ENCODE results near the gene XPO4. TPM values are rescaled to one million over a fixed set of nuclear protein-coding genes. Genes with fewer than 3 reads are reported as not detected.

XPO4 gene
- total and polyA plus RNA-seq, 2 of the 13 experiments (the other 11 are each of a cell fraction or from before 2014, with no cell fraction given) = 8.4 to 24.8 TPM

DNA sequence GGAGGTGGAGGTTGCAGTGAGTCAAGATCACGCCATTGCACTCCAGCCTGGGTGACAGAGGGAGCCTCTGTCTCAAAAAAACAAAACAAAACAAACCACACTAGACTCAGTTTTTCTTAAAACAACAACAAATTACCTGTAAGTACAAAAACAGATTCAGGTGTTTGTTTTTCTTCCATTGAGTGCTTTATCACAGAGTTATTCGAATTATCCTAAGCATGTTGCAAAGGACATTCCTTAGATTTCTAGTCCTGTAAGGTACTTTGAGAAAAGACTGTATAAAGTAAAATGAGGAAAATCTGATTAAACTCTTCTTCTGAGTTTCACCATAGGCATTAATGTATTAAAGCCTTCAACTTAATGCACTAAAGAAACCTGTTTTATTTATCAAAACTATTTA lies 126.6 kb downstream of the XPO4 start:
- no peak for DNase-seq (ENCODE audit: low spot score)
- in situ Hi-C loops (cut with HindIII; ENCODE audit: extremely low pct_ligation_motif_present, low pct_unique_long_range_greater_than_20kb) (no loop called here), intact Hi-C loops (cut with micrococcal nuclease; ENCODE audit: unreplicated experiment) (no loop called here)
- Histone ChIP-seq H3K4me2 (ENCODE audit: low read depth, low read length) (no peak overlapping the region), H3K36me3 (replicated peaks in 1 of 2; ENCODE audit: control insufficient read depth in 1 of 2, insufficient read depth in 2 of 2, low read length in 2 of 2) (no peaks in the 10 kb centered on the region), H3K27me3 (ENCODE audit: control insufficient read depth in 1 of 2, insufficient read depth in 2 of 2, low read length in 2 of 2) (no peaks in the 10 kb centered on the region), H3K9ac (ENCODE audit: insufficient read depth, low read depth, low read length) (no peak overlapping the region), H3K9me3 (ENCODE audit: low read length) (no peaks in the 10 kb centered on the region), H3K4me3 (replicated peaks in 1 of 3; ENCODE audit: insufficient read depth in 1 of 3, low read depth in 2 of 3, low read length in 3 of 3) (no peak overlapping the region), H2AFZ (ENCODE audit: low read length) (no peak overlapping the region), H4K20me1 (ENCODE audit: insufficient read depth, low read length) (no peaks in the 10 kb centered on the region), H3K79me2 (ENCODE audit: insufficient read depth, low read length) (peaks cover 14% of the 10 kb centered on the region), H3K27ac (ENCODE audit: extremely low read length, insufficient read depth, low read length) (no peak overlapping the region), H3K4me1 (ENCODE audit: insufficient read depth, low read length) (peaks cover 16% of the 10 kb centered on the region)
- POLR2A ChIA-PET = no interaction called here
- CTCF ChIA-PET (ENCODE audit: low intra/inter-chr PET ratio, low total read pairs) = no interaction called here
- WGBS (ENCODE audit: low lambda C conversion rate) = 95% methylated on average over 2 of the region's 2 CpGs
- no peak for ATAC-seq
- no peak for FAIRE-seq
- no TSS peak for BruUV-seq (replicated peaks)
- TF ChIP-seq TP53 (CRISPR knock-in tag; conservative IDR thresholded peaks at IDR 0.05) = no peak

- intact Hi-C loops (cut with micrococcal nuclease; ENCODE audit: unreplicated experiment) (loop anchor here (5.0 kb wide), 1 partner anchor 277 kb away; no protein-coding TSS in a partner anchor), in situ Hi-C loops (cut with HindIII; ENCODE audit: extremely low pct_ligation_motif_present, low pct_unique_long_range_greater_than_20kb) (no loop called here)
- no peak overlapping the region for H3K27ac ChIP-seq (ENCODE audit: extremely low read length, insufficient read depth, low read length)
- H3K4me3 ChIP-seq (replicated peaks in 1 of 3; ENCODE audit: insufficient read depth in 1 of 3, low read depth in 2 of 3, low read length in 3 of 3) = no peak overlapping the region
- POLR2A ChIA-PET = no interaction called here
- ATAC-seq = no peak
- H4K20me1 ChIP-seq (ENCODE audit: insufficient read depth, low read length) = no peaks in the 10 kb centered on the region
- DNase-seq (ENCODE audit: low spot score) = no peak
- H3K4me2 ChIP-seq (ENCODE audit: low read depth, low read length) = no peak overlapping the region
- peaks cover 29% of the 10 kb centered on the region for H3K4me1 ChIP-seq (ENCODE audit: insufficient read depth, low read length)
- 96% methylated on average over 1 of the region's 1 CpG for WGBS (ENCODE audit: low lambda C conversion rate)
- no peaks in the 10 kb centered on the region for H3K9me3 ChIP-seq (ENCODE audit: low read length)
- H3K79me2 ChIP-seq (ENCODE audit: insufficient read depth, low read length) = peaks cover 14% of the 10 kb centered on the region
- FAIRE-seq = no peak
- H3K36me3 ChIP-seq (replicated peaks in 1 of 2; ENCODE audit: control insufficient read depth in 1 of 2, insufficient read depth in 2 of 2, low read length in 2 of 2) = no peaks in the 10 kb centered on the region
- no TSS peak for BruUV-seq (replicated peaks)
- no peaks in the 10 kb centered on the region for H3K27me3 ChIP-seq (ENCODE audit: control insufficient read depth in 1 of 2, insufficient read depth in 2 of 2, low read length in 2 of 2)
- CTCF ChIA-PET (ENCODE audit: low intra/inter-chr PET ratio, low total read pairs) = interaction anchor here (0.6 kb wide), 1 partner anchor 159 kb away, joined by 3 read pairs; no protein-coding TSS in a partner anchor
- H2AFZ ChIP-seq (ENCODE audit: low read length) = no peak overlapping the region
- H3K9ac ChIP-seq (ENCODE audit: insufficient read depth, low read depth, low read length) = no peak overlapping the region
- TF ChIP-seq, protein P1, sequence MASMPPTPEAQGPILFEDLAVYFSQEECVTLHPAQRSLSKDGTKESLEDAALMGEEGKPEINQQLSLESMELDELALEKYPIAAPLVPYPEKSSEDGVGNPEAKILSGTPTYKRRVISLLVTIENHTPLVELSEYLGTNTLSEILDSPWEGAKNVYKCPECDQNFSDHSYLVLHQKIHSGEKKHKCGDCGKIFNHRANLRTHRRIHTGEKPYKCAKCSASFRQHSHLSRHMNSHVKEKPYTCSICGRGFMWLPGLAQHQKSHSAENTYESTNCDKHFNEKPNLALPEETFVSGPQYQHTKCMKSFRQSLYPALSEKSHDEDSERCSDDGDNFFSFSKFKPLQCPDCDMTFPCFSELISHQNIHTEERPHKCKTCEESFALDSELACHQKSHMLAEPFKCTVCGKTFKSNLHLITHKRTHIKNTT (CRISPR knock-in tag; IDR thresholded peaks at IDR 0.05) = no peak
- TF ChIP-seq JUN (CRISPR knock-in tag; IDR thresholded peaks at IDR 0.05) (no peak), MIER3 (CRISPR knock-in tag; IDR thresholded peaks at IDR 0.05; ENCODE audit: borderline replicate concordance) (no peak), TBX3 (IDR thresholded peaks at IDR 0.05; ENCODE audit: borderline replicate concordance) (no peak), ZNF816 (CRISPR knock-in tag; IDR thresholded peaks at IDR 0.05; ENCODE audit: borderline replicate concordance) (no peak), ATF7 (IDR thresholded peaks at IDR 0.05) (no peak), ATF7 (CRISPR knock-in tag; IDR thresholded peaks at IDR 0.05) (no peak), MAFF (IDR thresholded peaks at IDR 0.05; ENCODE audit: low read depth, low read length) (peak; percentile 56), ATM (IDR thresholded peaks at IDR 0.05; ENCODE audit: borderline replicate concordance) (no peak), MAFK (conservative IDR thresholded peaks at IDR 0.05 in 1 of 2, IDR thresholded peaks at IDR 0.05 in 1 of 2; ENCODE audit: low read length in 2 of 2) (peak; percentile 61 to 70; a peak in 3 of 4 replicates), ZNF276 (CRISPR knock-in tag; IDR thresholded peaks at IDR 0.05; ENCODE audit: low read depth) (no peak)
- TF ChIP-seq, protein P2, sequence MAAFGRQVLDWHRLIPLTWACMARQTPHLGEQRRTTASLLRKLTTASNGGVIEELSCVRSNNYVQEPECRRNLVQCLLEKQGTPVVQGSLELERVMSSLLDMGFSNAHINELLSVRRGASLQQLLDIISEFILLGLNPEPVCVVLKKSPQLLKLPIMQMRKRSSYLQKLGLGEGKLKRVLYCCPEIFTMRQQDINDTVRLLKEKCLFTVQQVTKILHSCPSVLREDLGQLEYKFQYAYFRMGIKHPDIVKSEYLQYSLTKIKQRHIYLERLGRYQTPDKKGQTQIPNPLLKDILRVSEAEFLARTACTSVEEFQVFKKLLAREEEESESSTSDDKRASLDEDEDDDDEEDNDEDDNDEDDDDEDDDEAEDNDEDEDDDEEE (CRISPR knock-in tag; IDR thresholded peaks at IDR 0.05) = no peak
Observed at GRCh38 chr13:20774746-20775145, 127.8 kb downstream of the XPO4 start.

Measured in HepG2 (cell line).